Activated CD4-positive, alpha-beta T cell treated with anti-CD3 and anti-CD28 coated beads, Interleukin-2, amount 10 ng/mL, durations not matched to agents 7 days and 5 days (primary cell): ENCODE measurements around the gene TAOK2. TPM values are rescaled to one million over a fixed set of nuclear protein-coding genes. Genes with fewer than 3 reads are reported as not detected.

Experiments
- CTCF ChIA-PET: fragments of 350-600 bp; sonication (Branson Sonifier 250); formaldehyde crosslinking; loops from one replicate; lab custom pipeline; 2021; ENCODE audit warnings: antibody characterized with exemption; lab: Charles Lee
- POLR2A ChIA-PET: fragments of 350-600 bp; sonication (Branson Sonifier 250); formaldehyde crosslinking; loops from one replicate; lab custom pipeline; 2021; ENCODE audit warnings: antibody characterized with exemption; lab: Charles Lee
- DNase-seq: peaks from one replicate; pipeline ENCODE4 v3.0.0-alpha.2; 2020
- H3K27ac Mint-ChIP-seq: one replicate; pipeline ENCODE4 v1.8.0; 2021; ENCODE audit warnings: mild to moderate bottlenecking, moderate library complexity, mixed read lengths
- H3K27me3 Mint-ChIP-seq: one replicate; pipeline ENCODE4 v1.8.0; 2021; ENCODE audit warnings: mixed read lengths
- H3K36me3 Mint-ChIP-seq: one replicate; pipeline ENCODE4 v1.8.0; 2021; ENCODE audit warnings: low read depth, mixed read lengths
- H3K4me1 Mint-ChIP-seq: one replicate; pipeline ENCODE4 v1.8.0; 2021; ENCODE audit warnings: mixed read lengths
- H3K4me3 Mint-ChIP-seq: one replicate; pipeline ENCODE4 v1.8.0; 2021; ENCODE audit warnings: mild to moderate bottlenecking, moderate library complexity, mixed read lengths
- H3K9me3 Mint-ChIP-seq: one replicate; pipeline ENCODE4 v1.8.0; 2021; ENCODE audit warnings: mixed read lengths
- total RNA-seq, 2 experiments: library from RNA; stranded (reverse); gene quantifications; one replicate each; pipeline ENCODE4 v1.2.3, GENCODE V29; 2021

Gene TAOK2
- total RNA-seq, 2 experiments from 2014 or later, result 47.7 to 48.8 TPM

GRCh38 chr16:29972992-29973383 is 680 bp upstream of the TAOK2 start:
- POLR2A ChIA-PET, result interaction anchor here (0.6 to 1.0 kb wide), 4 partner anchors 10 to 165 kb away, joined by 3 to 6 read pairs (median 4); partner anchors contain the start of gene TMEM219
- Mint-ChIP-seq H3K9me3 (peaks cover 4% of the 10 kb centered on the region), H3K27me3 (no peaks in the 10 kb centered on the region), H3K4me1 (peaks cover 35% of the 10 kb centered on the region), H3K27ac (peak overlapping the region; percentile 88), H3K4me3 (peak overlapping the region; percentile 87), H3K36me3 (peaks cover 26% of the 10 kb centered on the region)
- CTCF ChIA-PET, result interaction anchor here (0.7 to 3.2 kb wide), 18 partner anchors 9 to 282 kb away, joined by 3 to 26 read pairs (median 3); partner anchors contain the start of genes ALDOA, CDIPT, HIRIP3 and TMEM219
- no peak for DNase-seq

- peak; percentile 26 for DNase-seq
- ChIA-PET CTCF (interaction anchor here (1.0 to 3.2 kb wide), 9 partner anchors 11 to 283 kb away, joined by 3 to 26 read pairs (median 3); partner anchors contain the start of gene TMEM219), POLR2A (interaction anchor here (0.6 kb wide), 1 partner anchor 29 kb away, joined by 3 read pairs; no protein-coding TSS in a partner anchor)
- Mint-ChIP-seq H3K27ac (peak overlapping the region; percentile 82), H3K36me3 (peaks cover 22% of the 10 kb centered on the region), H3K4me3 (peak overlapping the region; percentile 87), H3K9me3 (peaks cover 4% of the 10 kb centered on the region), H3K4me1 (peaks cover 35% of the 10 kb centered on the region), H3K27me3 (no peaks in the 10 kb centered on the region)
These were observed 844 bp downstream of the TAOK2 start for GRCh38 chr16:29974291-29975133.

GRCh38 chr16:29975134-29975538 is 1.5 kb downstream of the TAOK2 start:
- H3K27me3 Mint-ChIP-seq, result no peaks in the 10 kb centered on the region
- no peak for DNase-seq
- peaks cover 4% of the 10 kb centered on the region for H3K9me3 Mint-ChIP-seq
- H3K4me3 Mint-ChIP-seq, result peak overlapping the region; percentile 87
- peak overlapping the region; percentile 82 for H3K27ac Mint-ChIP-seq
- peaks cover 35% of the 10 kb centered on the region for H3K4me1 Mint-ChIP-seq
- POLR2A ChIA-PET, result interaction anchor here (0.6 kb wide), 1 partner anchor 29 kb away, joined by 3 read pairs; no protein-coding TSS in a partner anchor
- peaks cover 25% of the 10 kb centered on the region for H3K36me3 Mint-ChIP-seq
- CTCF ChIA-PET, result interaction anchor here (0.9 to 1.7 kb wide), 6 partner anchors 14 to 190 kb away, joined by 3 to 5 read pairs (median 3); partner anchors contain the start of gene TMEM219

GRCh38 chr16:29975811-29976511 is 2.3 kb downstream of the TAOK2 start:
- H3K9me3 Mint-ChIP-seq, result peaks cover 4% of the 10 kb centered on the region
- POLR2A ChIA-PET, result no interaction called here
- CTCF ChIA-PET, result interaction anchor here (0.8 to 1.7 kb wide), 4 partner anchors 15 to 191 kb away, joined by 3 to 5 read pairs (median 3); partner anchors contain the start of gene TMEM219
- peak overlapping the region; percentile 47 for H3K27ac Mint-ChIP-seq
- H3K4me3 Mint-ChIP-seq, result peak overlapping the region; percentile 87
- H3K27me3 Mint-ChIP-seq, result no peaks in the 10 kb centered on the region
- DNase-seq, result no peak
- H3K4me1 Mint-ChIP-seq, result peaks cover 35% of the 10 kb centered on the region
- peaks cover 31% of the 10 kb centered on the region for H3K36me3 Mint-ChIP-seq

- POLR2A ChIA-PET, result no interaction called here
- Mint-ChIP-seq H3K9me3 (peaks cover 4% of the 10 kb centered on the region), H3K27me3 (no peaks in the 10 kb centered on the region), H3K4me3 (no peak overlapping the region), H3K27ac (no peak overlapping the region), H3K36me3 (peaks cover 30% of the 10 kb centered on the region), H3K4me1 (peaks cover 35% of the 10 kb centered on the region)
- CTCF ChIA-PET, result interaction anchor here (0.8 to 1.3 kb wide), 3 partner anchors 11 to 128 kb away, joined by 3 read pairs; no protein-coding TSS in a partner anchor
- no peak for DNase-seq
These were observed 3.6 kb downstream of the TAOK2 start for GRCh38 chr16:29977063-29977825.

- ChIA-PET POLR2A (no interaction called here), CTCF (interaction anchor here (0.8 to 1.3 kb wide), 3 partner anchors 11 to 129 kb away, joined by 3 read pairs; partner anchors contain the start of gene TMEM219)
- H3K36me3 Mint-ChIP-seq, result peaks cover 33% of the 10 kb centered on the region
- peaks cover 4% of the 10 kb centered on the region for H3K9me3 Mint-ChIP-seq
- no peak for DNase-seq
- H3K27me3 Mint-ChIP-seq, result no peaks in the 10 kb centered on the region
- peaks cover 31% of the 10 kb centered on the region for H3K4me1 Mint-ChIP-seq
- H3K27ac Mint-ChIP-seq, result no peak overlapping the region
- no peak overlapping the region for H3K4me3 Mint-ChIP-seq
These were observed 4.4 kb downstream of the TAOK2 start for GRCh38 chr16:29978081-29978480.

- H3K27ac Mint-ChIP-seq, result no peak overlapping the region
- H3K4me3 Mint-ChIP-seq, result no peak overlapping the region
- no peaks in the 10 kb centered on the region for H3K27me3 Mint-ChIP-seq
- peaks cover 33% of the 10 kb centered on the region for H3K36me3 Mint-ChIP-seq
- no peak for DNase-seq
- no peaks in the 10 kb centered on the region for H3K9me3 Mint-ChIP-seq
- peaks cover 26% of the 10 kb centered on the region for H3K4me1 Mint-ChIP-seq
- POLR2A ChIA-PET, result no interaction called here
- CTCF ChIA-PET, result interaction anchor here (1.2 to 1.3 kb wide), 2 partner anchors 10 to 17 kb away, joined by 3 to 5 read pairs; partner anchors contain the start of gene TMEM219
These were observed 5.0 kb downstream of the TAOK2 start for GRCh38 chr16:29978564-29979270.

- DNase-seq, result no peak
- ChIA-PET CTCF (interaction anchor here (0.9 to 1.3 kb wide), 3 partner anchors 9 to 11 kb away, joined by 3 to 4 read pairs (median 4); partner anchors contain the start of gene TAOK2), POLR2A (no interaction called here)
- H3K9me3 Mint-ChIP-seq, result no peaks in the 10 kb centered on the region
- no peak overlapping the region for H3K4me3 Mint-ChIP-seq
- peaks cover 52% of the 10 kb centered on the region for H3K36me3 Mint-ChIP-seq
- no peak overlapping the region for H3K27ac Mint-ChIP-seq
- H3K4me1 Mint-ChIP-seq, result no peaks in the 10 kb centered on the region
- H3K27me3 Mint-ChIP-seq, result no peaks in the 10 kb centered on the region
These were observed 9.1 kb downstream of the TAOK2 start for GRCh38 chr16:29982560-29983419.

- no peak overlapping the region for H3K4me3 Mint-ChIP-seq
- H3K9me3 Mint-ChIP-seq, result no peaks in the 10 kb centered on the region
- no peak for DNase-seq
- CTCF ChIA-PET, result interaction anchor here (0.9 to 1.3 kb wide), 2 partner anchors 10 kb away, joined by 3 to 4 read pairs; partner anchors contain the start of gene TAOK2
- H3K4me1 Mint-ChIP-seq, result no peaks in the 10 kb centered on the region
- POLR2A ChIA-PET, result no interaction called here
- H3K27ac Mint-ChIP-seq, result no peak overlapping the region
- H3K27me3 Mint-ChIP-seq, result no peaks in the 10 kb centered on the region
- H3K36me3 Mint-ChIP-seq, result peaks cover 52% of the 10 kb centered on the region
These were observed 9.9 kb downstream of the TAOK2 start for GRCh38 chr16:29983420-29984136.

GRCh38 chr16:29984137-29984763 is 10.6 kb downstream of the TAOK2 start:
- DNase-seq, result no peak
- ChIA-PET CTCF (no interaction called here), POLR2A (no interaction called here)
- H3K27me3 Mint-ChIP-seq, result no peaks in the 10 kb centered on the region
- peaks cover 56% of the 10 kb centered on the region for H3K36me3 Mint-ChIP-seq
- no peaks in the 10 kb centered on the region for H3K9me3 Mint-ChIP-seq
- H3K27ac Mint-ChIP-seq, result no peak overlapping the region
- no peaks in the 10 kb centered on the region for H3K4me1 Mint-ChIP-seq
- H3K4me3 Mint-ChIP-seq, result no peak overlapping the region
